Stomach (tissue), 9 donors: ENCODE measurements around the gene ANKRD23. TPM values are rescaled to one million over a fixed set of nuclear protein-coding genes. Genes with fewer than 3 reads are reported as not detected.

Experiments
- DNase-seq, 2 donors: peaks; one replicate each; pipeline versions ENCODE4 v3.0.0 to v3.0.0-alpha.2; 2013 to 2019
- H3K27ac ChIP-seq, 5 donors: fragments of 200-600 bp in 4 of 5; sonication (generic) in 4 of 5; one replicate each; pipeline ENCODE4 v1.5.1; 2013 to 2019; ENCODE audit warnings: mild to moderate bottlenecking in 1 of 5, moderate library complexity in 1 of 5
- H3K27me3 ChIP-seq, 3 donors: fragments of 200-600 bp; sonication (generic); one replicate each; pipeline ENCODE4 v1.5.1; 2017 to 2019; ENCODE audit warnings: mixed run types in 1 of 3
- H3K36me3 ChIP-seq, 4 donors: fragments of 200-600 bp; sonication (generic); 1 replicate in 3 of 4; 2 replicates in 1 of 4; pipeline ENCODE4 v1.5.1; 2016 to 2019
- H3K4me1 ChIP-seq, 4 donors: fragments of 200-600 bp; sonication (generic); one replicate each; pipeline ENCODE4 v1.5.1; 2016 to 2019
- H3K4me3 ChIP-seq, 4 donors: fragments of 200-600 bp; sonication (generic) in 3 of 4; one replicate each; pipeline ENCODE4 v1.5.1; 2016 to 2019; ENCODE audit warnings: mild to moderate bottlenecking in 1 of 4
- H3K9me3 ChIP-seq, 4 donors: fragments of 200-600 bp; sonication (generic); one replicate each; pipeline ENCODE4 v1.5.1; 2016 to 2019
- EP300 ChIP-seq: sonication (generic); formaldehyde crosslinking; IDR thresholded peaks from one replicate; pipeline ENCODE4 v1.6.1; 2017; ENCODE audit warnings: antibody characterized with exemption
- POLR2A ChIP-seq, 4 donors: fragments of 450-650 bp; IDR thresholded peaks; one replicate each; pipeline ENCODE4 v1.6.1; 2016; ENCODE audit warnings: antibody characterized with exemption in 4 of 4, control low read depth in 2 of 4, mild to moderate bottlenecking in 1 of 4, moderate library complexity in 1 of 4
- POLR2AphosphoS5 ChIP-seq, 3 donors: sonication (generic); formaldehyde crosslinking; IDR thresholded peaks; one replicate each; pipeline ENCODE4 v1.6.1; 2016; ENCODE audit warnings: antibody characterized with exemption in 3 of 3
- WGBS, 5 donors: extraction: QIAGEN DNeasy Blood & Tissue Kit in 3 of 5; methylation state at CpG; one replicate each; pipeline versions ENCODE4 v1.1.5 to v1.1.7; 2013 to 2018; 5-methylcytosine and 5-hydroxymethylcytosine counted together
- intact Hi-C: fragments of 100-400 bp; cut with DNase I; formaldehyde crosslinking; loops from one replicate; pipeline ENCODE4 v1.15.1; 2023; ENCODE audit warnings: low total_unique reads
- polyA plus RNA-seq, 3 donors: library from polyadenylated mRNA; stranded (reverse); fragments of 200-250 nt; gene quantifications; one replicate each; pipeline ENCODE4 v1.2.3, GENCODE V29; 2013
- total RNA-seq, 5 donors: library from RNA; depleted of rRNA; stranded (reverse); fragments of >200 nt; gene quantifications; one replicate each; pipeline versions ENCODE4 v1.1.0 to v1.2.3, GENCODE V29; 2014 to 2016
- TF ChIP-seq, protein P1 (sequence below), 7 experiments: fragments of 450-650 bp in 4 of 7; fragments of 200-600 bp in 3 of 7; sonication (generic) in 3 of 7; IDR thresholded peaks; one replicate each; pipeline ENCODE4 v1.5.1; 2016 to 2019; ENCODE audit warnings: antibody characterized with exemption in 7 of 7, control low read depth in 2 of 7, mild to moderate bottlenecking in 1 of 7
- donor health status: healthy with polysubstance abuse.
- donor health status: Bipolar disorder and iron deficiency.
- donor health status: healthy.

Gene ANKRD23
- total and polyA plus RNA-seq, 8 donors: 1.00 to 3.6 (median 2.3) TPM; not detected in 1

DNA sequence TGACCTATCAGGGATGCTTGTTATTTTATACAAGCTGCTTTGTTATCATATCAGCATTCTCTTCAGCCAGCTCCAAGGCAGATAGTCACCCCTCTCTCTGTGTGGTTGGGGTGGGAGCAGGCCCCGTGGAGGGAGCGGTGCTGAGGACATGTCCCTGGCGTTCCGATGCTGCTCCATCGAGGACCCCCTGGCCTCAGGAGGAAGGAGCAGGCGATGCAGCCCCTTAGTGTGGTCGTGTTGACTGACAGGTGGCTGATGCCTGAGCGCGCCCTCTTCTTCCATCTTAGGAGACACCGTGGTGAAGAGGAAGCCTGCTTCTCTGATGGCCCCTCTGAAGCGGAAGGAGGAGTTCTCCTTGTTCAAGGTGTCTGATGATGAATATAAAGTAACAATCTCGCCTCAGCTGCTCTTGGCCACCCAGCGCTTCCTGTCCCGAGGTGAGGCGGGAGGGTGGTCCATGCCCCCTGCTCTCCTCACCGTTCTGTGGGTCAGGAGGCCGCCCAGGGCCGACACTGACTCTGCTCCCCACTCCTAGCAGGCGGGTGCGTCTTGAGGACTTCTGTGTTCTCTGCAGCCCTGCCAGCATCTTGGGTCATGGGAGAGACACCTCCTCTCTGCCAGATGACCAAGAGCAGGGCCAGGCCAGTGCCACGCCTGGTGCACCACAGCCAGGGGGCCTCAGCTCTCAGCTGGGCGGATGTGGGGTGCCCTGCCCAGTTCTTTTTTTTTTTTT is 17.1 kb downstream of the ANKRD23 start:
- Histone ChIP-seq H3K27ac (no peak overlapping the region), H3K9me3 (no peaks in the 10 kb centered on the region), H3K36me3 (peaks cover 66 to 96% (median 88%) of the 10 kb centered on the region in 4 donors), H3K4me3 (no peak overlapping the region), H3K4me1 (peaks cover 17 to 46% (median 30%) of the 10 kb centered on the region in 4 donors), H3K27me3 (no peaks in the 10 kb centered on the region)
- TF ChIP-seq EP300 (no peak), POLR2AphosphoS5 (IDR thresholded peaks at IDR 0.05) (no peak), POLR2A (IDR thresholded peaks at IDR 0.05) (no peak)
- TF ChIP-seq, protein P1, sequence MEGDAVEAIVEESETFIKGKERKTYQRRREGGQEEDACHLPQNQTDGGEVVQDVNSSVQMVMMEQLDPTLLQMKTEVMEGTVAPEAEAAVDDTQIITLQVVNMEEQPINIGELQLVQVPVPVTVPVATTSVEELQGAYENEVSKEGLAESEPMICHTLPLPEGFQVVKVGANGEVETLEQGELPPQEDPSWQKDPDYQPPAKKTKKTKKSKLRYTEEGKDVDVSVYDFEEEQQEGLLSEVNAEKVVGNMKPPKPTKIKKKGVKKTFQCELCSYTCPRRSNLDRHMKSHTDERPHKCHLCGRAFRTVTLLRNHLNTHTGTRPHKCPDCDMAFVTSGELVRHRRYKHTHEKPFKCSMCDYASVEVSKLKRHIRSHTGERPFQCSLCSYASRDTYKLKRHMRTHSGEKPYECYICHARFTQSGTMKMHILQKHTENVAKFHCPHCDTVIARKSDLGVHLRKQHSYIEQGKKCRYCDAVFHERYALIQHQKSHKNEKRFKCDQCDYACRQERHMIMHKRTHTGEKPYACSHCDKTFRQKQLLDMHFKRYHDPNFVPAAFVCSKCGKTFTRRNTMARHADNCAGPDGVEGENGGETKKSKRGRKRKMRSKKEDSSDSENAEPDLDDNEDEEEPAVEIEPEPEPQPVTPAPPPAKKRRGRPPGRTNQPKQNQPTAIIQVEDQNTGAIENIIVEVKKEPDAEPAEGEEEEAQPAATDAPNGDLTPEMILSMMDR (IDR thresholded peaks at IDR 0.05): no peak
- intact Hi-C loops: no loop called here
- DNase-seq: no peak
- WGBS, 5 donors: 87 to 93% (median 91%) methylated on average over 20 to 22 of the region's 22 CpGs

DNA sequence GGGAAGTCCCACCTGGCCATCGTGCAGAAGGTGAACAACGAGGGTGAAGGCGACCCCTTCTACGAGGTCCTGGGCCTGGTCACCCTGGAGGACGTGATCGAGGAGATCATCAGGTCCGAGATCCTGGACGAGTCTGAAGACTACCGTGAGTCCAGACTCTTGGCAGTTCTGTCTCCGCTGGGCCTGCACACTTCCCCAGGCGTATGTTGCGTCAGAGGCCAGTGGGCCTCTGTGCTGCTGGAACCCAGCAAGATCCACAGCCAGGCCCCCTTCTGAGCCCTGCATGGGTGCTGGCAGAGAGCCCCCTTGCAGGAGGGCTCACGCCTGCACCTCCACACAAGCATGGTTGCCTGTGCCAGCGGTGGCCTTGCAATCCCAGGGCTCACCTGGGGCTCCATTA is 18.8 kb downstream of the ANKRD23 start:
- TF ChIP-seq, protein P1 (IDR thresholded peaks at IDR 0.05): no peak
- TF ChIP-seq POLR2AphosphoS5 (IDR thresholded peaks at IDR 0.05) (no peak), POLR2A (IDR thresholded peaks at IDR 0.05) (no peak), EP300 (no peak)
- Histone ChIP-seq H3K27me3 (no peaks in the 10 kb centered on the region), H3K9me3 (no peaks in the 10 kb centered on the region), H3K36me3 (peaks cover 50 to 85% (median 71%) of the 10 kb centered on the region in 4 donors), H3K27ac (no peak overlapping the region), H3K4me3 (no peak overlapping the region), H3K4me1 (peaks cover 33 to 53% (median 40%) of the 10 kb centered on the region in 4 donors)
- intact Hi-C loops: no loop called here
- DNase-seq: no peak
- WGBS, 5 donors: 92 to 96% (median 94%) methylated on average over 14 of the region's 14 CpGs

DNA sequence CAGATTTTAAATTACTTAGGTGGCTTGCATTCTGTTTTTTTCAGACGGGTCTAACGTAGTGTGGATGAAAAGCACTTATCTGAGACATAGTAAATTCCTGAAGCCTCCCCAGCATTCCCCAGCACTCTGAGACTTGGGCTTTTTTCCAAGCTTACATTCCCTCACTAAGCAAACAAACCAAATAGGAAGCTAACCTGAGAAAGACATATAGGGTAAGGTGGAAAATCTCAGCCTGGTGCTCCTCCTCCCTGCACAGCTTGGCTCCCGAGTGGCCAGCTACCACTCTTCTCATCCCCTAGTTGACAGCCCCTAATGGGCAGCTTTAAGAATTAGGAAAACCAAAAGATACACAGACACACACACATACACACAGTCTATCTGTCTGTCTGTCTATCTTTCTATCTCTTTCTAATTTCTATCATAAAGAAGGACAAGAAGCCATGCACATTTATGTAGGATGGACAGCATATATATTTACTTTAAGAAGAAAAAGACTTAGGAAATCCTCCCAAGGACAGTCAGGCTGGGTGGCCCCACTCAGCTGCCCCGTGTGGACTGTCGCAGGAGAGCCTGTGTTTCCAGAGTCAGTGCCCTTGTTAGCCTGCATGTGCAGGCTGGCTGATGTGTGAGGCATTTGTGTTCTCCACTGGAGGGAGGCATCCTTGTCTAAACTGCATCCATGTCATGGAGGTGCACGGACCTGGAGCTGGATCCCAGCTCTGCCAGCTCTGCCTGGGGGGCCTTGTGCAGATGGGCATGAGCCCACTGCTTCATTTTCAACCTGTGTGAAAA is 19.5 kb downstream of the ANKRD23 start:
- no peak overlapping the region for H3K4me3 ChIP-seq
- no peaks in the 10 kb centered on the region for H3K27me3 ChIP-seq
- TF ChIP-seq POLR2A (IDR thresholded peaks at IDR 0.05): no peak
- H3K4me1 ChIP-seq: peaks cover 41 to 60% (median 48%) of the 10 kb centered on the region in 4 donors
- DNase-seq: peak in 1 of 2 donors; percentile 63
- WGBS, 5 donors: 45 to 60% (median 53%) methylated on average over 6 of the region's 6 CpGs
- no peak overlapping the region for H3K27ac ChIP-seq
- intact Hi-C loops: no loop called here
- no peaks in the 10 kb centered on the region for H3K9me3 ChIP-seq
- peaks cover 42 to 77% (median 65%) of the 10 kb centered on the region in 4 donors for H3K36me3 ChIP-seq

DNA sequence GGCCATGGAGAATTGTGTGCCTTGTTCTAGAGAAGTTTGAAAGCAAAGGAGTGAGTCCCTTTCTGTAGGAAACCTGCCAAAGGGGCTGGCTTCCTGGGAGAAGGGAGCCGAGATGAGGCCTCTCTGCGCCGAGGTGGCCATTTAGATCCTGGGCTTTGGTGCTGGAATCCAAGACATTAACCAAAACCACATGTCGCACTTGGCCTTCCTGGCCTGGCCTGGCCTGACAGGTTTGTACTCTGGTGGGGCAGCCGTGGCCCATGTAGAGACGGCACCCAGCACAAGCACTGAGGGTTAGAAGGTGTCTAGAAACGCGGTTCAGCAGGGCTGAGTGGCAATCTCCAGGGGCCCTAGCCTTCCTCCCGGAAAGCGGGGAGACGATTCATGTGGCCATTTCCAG is 20.6 kb downstream of the ANKRD23 start:
- Histone ChIP-seq H3K36me3 (peaks cover 31 to 71% (median 58%) of the 10 kb centered on the region in 4 donors), H3K27ac (no peak overlapping the region), H3K9me3 (no peaks in the 10 kb centered on the region), H3K27me3 (no peaks in the 10 kb centered on the region), H3K4me3 (no peak overlapping the region), H3K4me1 (peaks cover 52 to 71% (median 59%) of the 10 kb centered on the region in 4 donors)
- 83 to 90% (median 88%) methylated on average over 11 of the region's 11 CpGs for WGBS, 5 donors
- TF ChIP-seq POLR2A (IDR thresholded peaks at IDR 0.05): no peak
- TF ChIP-seq, protein P1 (IDR thresholded peaks at IDR 0.05): no peak
- TF ChIP-seq EP300: no peak
- no peak for TF ChIP-seq POLR2AphosphoS5 (IDR thresholded peaks at IDR 0.05)
- intact Hi-C loops: no loop called here
- DNase-seq: no peak
